Transverse colon (tissue), 4 donors: Measurements from ENCODE around the gene OR2A2. TPM values are rescaled to one million over a fixed set of nuclear protein-coding genes. Genes with fewer than 3 reads are reported as not detected.

Experiments used
- DNase-seq: peaks from one replicate; pipeline ENCODE4 v3.0.0-alpha.2; 2019
- H3K27ac ChIP-seq, 4 donors: fragments of 200-600 bp; sonication (generic); 2 replicates each; pipeline ENCODE4 v1.5.1; 2016 to 2018; ENCODE audit warnings: inconsistent platforms in 4 of 4
- H3K27me3 ChIP-seq: fragments of 200-600 bp; sonication (generic); 2 replicates; pipeline ENCODE4 v1.5.1; 2017; ENCODE audit warnings: inconsistent platforms
- H3K36me3 ChIP-seq, 4 donors: fragments of 200-600 bp; sonication (generic); 2 replicates each; pipeline ENCODE4 v1.5.1; 2017 to 2019; ENCODE audit warnings: inconsistent platforms in 4 of 4
- H3K4me1 ChIP-seq, 4 donors: fragments of 200-600 bp; sonication (generic); 2 replicates each; pipeline ENCODE4 v1.5.1; 2017 to 2020; ENCODE audit warnings: inconsistent platforms in 4 of 4
- H3K4me3 ChIP-seq, 4 donors: fragments of 200-600 bp; sonication (generic); 1 replicate in 1 of 4; 2 replicates in 3 of 4; pipeline versions ENCODE4 v1.5.1 to v1.6.1; 2017 to 2019; ENCODE audit warnings: inconsistent platforms in 4 of 4
- H3K9me3 ChIP-seq, 2 donors: fragments of 200-600 bp; sonication (generic); 2 replicates each; pipeline ENCODE4 v1.5.1; 2017 to 2019; ENCODE audit warnings: inconsistent platforms in 2 of 2
- EP300 ChIP-seq: sonication (generic); formaldehyde crosslinking; IDR thresholded peaks from one replicate; pipeline ENCODE4 v1.6.1; 2017; ENCODE audit warnings: antibody characterized with exemption, low read depth
- POLR2A ChIP-seq: fragments of 450-650 bp; IDR thresholded peaks from one replicate; pipeline ENCODE4 v1.6.1; 2016; ENCODE audit warnings: antibody characterized with exemption, mild to moderate bottlenecking, moderate library complexity
- POLR2AphosphoS5 ChIP-seq, 3 donors: sonication (generic); formaldehyde crosslinking; IDR thresholded peaks; one replicate each; pipeline ENCODE4 v1.6.1; 2016; ENCODE audit warnings: antibody characterized with exemption in 3 of 3
- whole genome bisulfite sequencing, 2 donors: methylation state at CpG; one replicate each; pipeline ENCODE4 v1.1.5; 2018; ENCODE audit warnings: low coverage in 1 of 2; 5-methylcytosine and 5-hydroxymethylcytosine counted together
- in situ Hi-C, 4 donors: fragments of 200-750 bp; cut with MboI; loops; one replicate each; pipeline versions ENCODE4 v1.15.0 to v1.15.1; 2017; ENCODE audit warnings: low sequenced_read_pairs in 3 of 4, low pct_ligation_motif_present in 1 of 4, low pct_unique_long_range_greater_than_20kb in 1 of 4
- intact Hi-C: fragments of 100-400 bp; cut with DNase I; formaldehyde crosslinking; loops from one replicate; pipeline ENCODE4 v1.15.1; 2023; ENCODE audit warnings: low total_unique reads
- total RNA-seq, 4 donors: library from RNA; depleted of rRNA; stranded (reverse); fragments of >200 nt; gene quantifications; one replicate each; pipeline ENCODE4 v1.1.0, GENCODE V29; 2016
- TF ChIP-seq, protein P1 (sequence below), 5 experiments: fragments of 200-600 bp in 3 of 5; fragments of 450-650 bp in 2 of 5; sonication (generic) in 3 of 5; IDR thresholded peaks; 1 replicate in 2 of 5; 2 replicates in 3 of 5; pipeline ENCODE4 v1.5.1; 2016 to 2017; ENCODE audit warnings: antibody characterized with exemption in 5 of 5, inconsistent platforms in 3 of 5, mild to moderate bottlenecking in 2 of 5, moderate library complexity in 1 of 5

The OR2A2 gene
- total RNA-seq, 4 donors from 2014 or later = not detected

DNA sequence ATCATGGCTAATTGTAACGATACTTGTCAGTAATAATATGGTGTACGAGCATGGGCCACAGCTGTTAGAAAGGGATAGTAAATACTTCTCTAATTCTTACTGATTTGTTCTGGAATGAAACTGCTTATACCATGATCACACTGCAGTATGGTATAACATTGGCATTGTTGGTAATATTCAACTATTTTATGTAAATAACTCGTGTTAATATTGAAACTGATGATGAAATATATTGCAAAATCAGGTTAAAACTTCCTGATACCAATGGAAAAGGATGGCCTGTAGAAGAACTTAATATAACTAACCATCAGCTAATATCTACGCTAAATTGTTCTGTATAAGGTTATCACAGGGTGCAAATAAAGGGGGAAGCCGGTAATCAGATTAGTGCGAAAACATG, 23.9 kb downstream of the OR2A2 start:
- in situ Hi-C loops (no loop called here), intact Hi-C loops (no loop called here)
- no peak overlapping the region for H3K4me3 ChIP-seq
- H3K4me1 ChIP-seq = no peaks in the 10 kb centered on the region
- no peak for DNase-seq
- no peak overlapping the region for H3K27ac ChIP-seq
- no peaks in the 10 kb centered on the region for H3K36me3 ChIP-seq
- H3K9me3 ChIP-seq = no peaks in the 10 kb centered on the region
- 70 to 75% methylated on average over 6 of the region's 6 CpGs for WGBS, 2 donors
- TF ChIP-seq, protein P1, sequence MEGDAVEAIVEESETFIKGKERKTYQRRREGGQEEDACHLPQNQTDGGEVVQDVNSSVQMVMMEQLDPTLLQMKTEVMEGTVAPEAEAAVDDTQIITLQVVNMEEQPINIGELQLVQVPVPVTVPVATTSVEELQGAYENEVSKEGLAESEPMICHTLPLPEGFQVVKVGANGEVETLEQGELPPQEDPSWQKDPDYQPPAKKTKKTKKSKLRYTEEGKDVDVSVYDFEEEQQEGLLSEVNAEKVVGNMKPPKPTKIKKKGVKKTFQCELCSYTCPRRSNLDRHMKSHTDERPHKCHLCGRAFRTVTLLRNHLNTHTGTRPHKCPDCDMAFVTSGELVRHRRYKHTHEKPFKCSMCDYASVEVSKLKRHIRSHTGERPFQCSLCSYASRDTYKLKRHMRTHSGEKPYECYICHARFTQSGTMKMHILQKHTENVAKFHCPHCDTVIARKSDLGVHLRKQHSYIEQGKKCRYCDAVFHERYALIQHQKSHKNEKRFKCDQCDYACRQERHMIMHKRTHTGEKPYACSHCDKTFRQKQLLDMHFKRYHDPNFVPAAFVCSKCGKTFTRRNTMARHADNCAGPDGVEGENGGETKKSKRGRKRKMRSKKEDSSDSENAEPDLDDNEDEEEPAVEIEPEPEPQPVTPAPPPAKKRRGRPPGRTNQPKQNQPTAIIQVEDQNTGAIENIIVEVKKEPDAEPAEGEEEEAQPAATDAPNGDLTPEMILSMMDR (IDR thresholded peaks at IDR 0.05) = no peak
- TF ChIP-seq POLR2A (no peak), EP300 (no peak), POLR2AphosphoS5 (IDR thresholded peaks at IDR 0.05) (no peak)
- no peaks in the 10 kb centered on the region for H3K27me3 ChIP-seq

- Histone ChIP-seq H3K36me3 (no peaks in the 10 kb centered on the region), H3K27me3 (no peaks in the 10 kb centered on the region), H3K27ac (no peak overlapping the region), H3K9me3 (no peaks in the 10 kb centered on the region), H3K4me1 (no peaks in the 10 kb centered on the region), H3K4me3 (no peak overlapping the region)
- TF ChIP-seq POLR2AphosphoS5 (IDR thresholded peaks at IDR 0.05) = no peak
- no peak for TF ChIP-seq EP300
- TF ChIP-seq, protein P1 (IDR thresholded peaks at IDR 0.05) = no peak
- no peak for TF ChIP-seq POLR2A
- intact Hi-C loops = no loop called here
- no peak for DNase-seq
- in situ Hi-C loops = no loop called here
- WGBS, 2 donors = 84 to 86% methylated on average over 1 of the region's 1 CpG
These were observed 24.7 kb downstream of the OR2A2 start for GRCh38 chr7:144134116-144134515.

DNA sequence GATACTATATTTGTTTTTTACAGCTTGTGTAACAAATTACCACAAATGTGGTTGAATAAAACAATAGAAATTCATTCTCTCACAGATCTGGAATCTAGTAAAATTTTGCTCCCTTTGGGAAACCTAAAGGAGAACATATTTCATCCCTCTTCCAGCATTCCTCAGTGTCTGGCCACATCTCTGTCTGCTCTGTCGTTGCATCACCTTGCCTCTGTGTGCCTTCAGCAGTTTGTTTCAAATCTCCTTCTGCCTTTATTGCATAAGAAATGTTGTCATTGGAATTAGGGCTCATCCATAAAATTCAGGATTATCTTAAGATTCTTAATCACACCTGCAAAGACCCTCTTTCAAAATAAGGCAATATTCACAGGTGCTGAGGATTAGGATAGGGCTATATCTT, 28.1 kb downstream of the OR2A2 start:
- WGBS, 2 donors = 38 to 61% methylated on average over 1 of the region's 1 CpG
- Histone ChIP-seq H3K36me3 (no peaks in the 10 kb centered on the region), H3K27me3 (no peaks in the 10 kb centered on the region), H3K4me1 (no peaks in the 10 kb centered on the region), H3K9me3 (no peaks in the 10 kb centered on the region), H3K27ac (no peak overlapping the region), H3K4me3 (no peak overlapping the region)
- intact Hi-C loops = no loop called here
- in situ Hi-C loops = no loop called here
- TF ChIP-seq, protein P1 (IDR thresholded peaks at IDR 0.05) = no peak
- TF ChIP-seq POLR2A (no peak), EP300 (no peak), POLR2AphosphoS5 (IDR thresholded peaks at IDR 0.05) (no peak)
- no peak for DNase-seq

DNA sequence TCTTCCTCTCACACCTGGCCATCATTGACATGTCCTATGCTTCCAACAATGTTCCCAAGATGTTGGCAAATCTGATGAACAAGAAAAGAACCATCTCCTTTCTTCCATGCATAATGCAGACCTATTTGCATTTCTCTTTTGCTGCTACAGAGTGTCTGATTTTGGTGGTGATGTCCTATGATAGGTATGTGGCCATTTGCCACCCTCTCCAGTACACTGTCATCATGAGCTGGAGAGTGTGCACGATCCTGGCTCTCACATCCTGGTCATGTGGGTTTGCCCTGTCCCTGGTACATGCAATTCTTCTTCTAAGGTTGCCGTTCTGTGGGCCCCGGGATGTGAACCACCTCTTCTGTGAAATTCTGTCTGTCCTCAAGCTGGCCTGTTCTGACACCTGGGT, 32.8 kb downstream of the OR2A2 start:
- Histone ChIP-seq H3K27ac (no peak overlapping the region), H3K36me3 (no peaks in the 10 kb centered on the region), H3K4me1 (no peaks in the 10 kb centered on the region), H3K27me3 (no peaks in the 10 kb centered on the region), H3K9me3 (peaks cover 0 to 3% of the 10 kb centered on the region in 2 donors), H3K4me3 (no peak overlapping the region)
- 85% methylated on average over 3 of the region's 3 CpGs; no CpG with 5 or more reads in 1 of the 2 donors for WGBS, 2 donors
- TF ChIP-seq POLR2AphosphoS5 (IDR thresholded peaks at IDR 0.05) = no peak
- TF ChIP-seq, protein P1 (IDR thresholded peaks at IDR 0.05) = no peak
- TF ChIP-seq POLR2A = no peak
- no peak for TF ChIP-seq EP300
- intact Hi-C loops = no loop called here
- in situ Hi-C loops = no loop called here
- no peak for DNase-seq
